Measurements from ENCODE around the gene JMJD8. TPM values are rescaled to one million over a fixed set of nuclear protein-coding genes. Genes with fewer than 3 reads are reported as not detected.

The JMJD8 gene
- total and polyA plus RNA-seq, 2 donors (not counting 1 experiment from before 2014, with no cell fraction given), result 23.8 to 31.5 TPM

DNA sequence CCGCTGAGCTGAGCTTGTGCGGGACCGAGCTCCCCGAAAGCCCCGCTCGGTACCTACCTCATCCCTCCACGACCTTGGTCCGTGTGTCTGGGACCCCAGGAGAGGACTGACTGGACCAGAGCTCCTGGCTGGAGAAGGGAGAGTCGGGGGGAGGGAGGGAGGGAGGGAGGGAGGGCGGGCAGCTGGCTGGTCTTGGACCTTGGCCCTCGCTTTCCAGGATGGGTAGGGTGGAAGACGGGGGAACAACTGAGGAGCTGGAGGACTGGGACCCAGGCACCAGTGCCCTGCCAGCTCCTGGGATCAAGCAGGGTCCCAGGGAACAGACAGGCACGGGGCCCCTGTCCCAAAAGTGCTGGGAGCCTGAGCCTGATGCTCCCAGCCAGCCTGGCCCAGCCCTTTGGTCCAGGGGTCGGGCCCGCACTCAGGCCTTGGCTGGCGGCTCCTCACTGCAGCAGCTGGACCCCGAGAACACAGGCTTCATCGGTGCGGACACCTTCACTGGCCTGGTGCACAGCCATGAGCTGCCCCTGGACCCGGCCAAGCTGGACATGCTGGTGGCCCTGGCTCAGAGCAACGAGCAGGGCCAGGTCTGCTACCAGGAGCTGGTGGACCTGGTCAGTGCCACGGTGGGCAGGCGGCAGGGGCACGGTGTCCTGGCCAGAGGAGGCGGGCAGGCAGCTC, 8.1 kb downstream of the JMJD8 start:
- DNase-seq (ENCODE audit: low read depth in 2 of 2), result no peak
- Histone ChIP-seq H3K4me3 (replicated peaks in 1 of 4; ENCODE audit: control extremely low read depth in 1 of 4, insufficient read depth in 1 of 4, low read depth in 3 of 4, low read length in 4 of 4) (peak overlapping the region in 3 of 4 experiments; percentile 15 to 57 (median 25)), H3K27me3 (ENCODE audit: control insufficient read depth, insufficient read depth, low read length) (no peaks in the 10 kb centered on the region), H3K79me2 (ENCODE audit: control insufficient read depth, insufficient read depth, low read length) (peaks cover 4% of the 10 kb centered on the region), H3K9me3 (ENCODE audit: control insufficient read depth, insufficient read depth, low read depth, low read length) (no peaks in the 10 kb centered on the region), H4K20me1 (ENCODE audit: control insufficient read depth, extremely low read depth, insufficient read depth, low read length) (no peaks in the 10 kb centered on the region), H3K27ac (ENCODE audit: insufficient read depth, low read length) (no peak overlapping the region), H3K36me3 (ENCODE audit: control insufficient read depth, insufficient read depth, low read length) (peaks cover 19% of the 10 kb centered on the region), H3K9ac (ENCODE audit: insufficient read depth, low read length) (no peak overlapping the region), H3K4me1 (ENCODE audit: control insufficient read depth, extremely low read depth, insufficient read depth, low read length) (peaks cover 6% of the 10 kb centered on the region), H2AFZ (ENCODE audit: low read length) (no peak overlapping the region), H3K4me2 (ENCODE audit: extremely low read depth, insufficient read depth, low read length) (peak overlapping the region; percentile 71)
- no peak for TF ChIP-seq EZH2 (IDR thresholded peaks at IDR 0.05; ENCODE audit: low read length, missing control alignments)
- TF ChIP-seq CTCF (conservative IDR thresholded peaks at IDR 0.05 in 1 of 2, IDR thresholded peaks at IDR 0.05 in 1 of 2; ENCODE audit: low read depth in 1 of 2, low read length in 2 of 2), result no peak

DNA sequence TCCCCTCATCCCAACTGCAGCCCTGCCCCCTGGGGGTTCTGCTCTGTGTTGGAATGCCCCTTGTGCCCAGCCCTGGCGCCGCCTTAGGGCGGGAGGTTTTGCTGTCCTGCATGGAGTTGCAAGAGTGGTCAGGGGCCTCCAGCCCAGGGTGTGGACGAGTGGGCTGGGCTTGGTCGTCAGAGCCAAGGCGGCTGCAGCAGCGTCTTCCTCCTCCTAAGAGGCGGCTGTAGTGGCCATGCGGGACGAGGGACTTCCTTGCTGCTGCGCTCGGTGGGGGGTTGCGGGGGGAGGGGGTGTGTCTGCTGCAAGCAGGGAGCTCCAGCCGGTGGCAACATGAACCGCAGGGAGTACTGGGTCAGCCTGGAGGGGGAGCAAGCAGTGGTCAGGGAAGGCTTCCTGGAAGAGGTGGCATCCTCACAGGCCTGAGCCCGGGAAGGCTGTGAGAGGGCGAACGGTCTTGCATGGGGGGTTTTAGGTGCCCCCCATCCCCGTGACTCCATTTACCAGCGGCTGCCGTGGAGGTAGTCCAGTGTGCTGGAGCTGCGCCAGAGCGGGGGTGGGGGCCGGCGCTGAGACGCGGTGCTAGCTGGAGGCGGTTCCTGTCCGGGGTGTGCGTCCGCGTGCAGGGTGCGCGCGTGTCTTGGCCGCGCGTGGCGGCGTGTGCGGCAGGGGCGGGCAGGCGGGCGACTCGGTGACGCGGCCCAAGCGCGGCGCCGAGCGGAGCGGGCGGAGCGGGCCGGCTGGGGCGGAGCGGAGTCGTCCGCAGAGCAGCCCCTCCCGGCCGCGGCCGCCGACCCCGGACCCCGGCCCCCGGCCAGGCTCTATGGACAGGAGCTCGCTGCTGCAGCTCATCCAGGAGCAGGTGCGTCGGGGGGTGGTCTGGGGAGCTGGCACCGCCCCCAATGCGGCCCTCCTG, 8.9 kb downstream of the JMJD8 start, which contains the start of gene RHBDL1:
TSS of gene RHBDL1 (plus strand) at position 704 of the 916 bp plus-strand sequence. CDS start at position 824, 120 bp downstream.
- no peaks in the 10 kb centered on the region for H3K27me3 ChIP-seq (ENCODE audit: control insufficient read depth, insufficient read depth, low read length)
- TF ChIP-seq EZH2 (IDR thresholded peaks at IDR 0.05; ENCODE audit: low read length, missing control alignments), result no peak
- TF ChIP-seq CTCF (conservative IDR thresholded peaks at IDR 0.05 in 1 of 2, IDR thresholded peaks at IDR 0.05 in 1 of 2; ENCODE audit: low read depth in 1 of 2, low read length in 2 of 2), result no peak
- H3K4me2 ChIP-seq (ENCODE audit: extremely low read depth, insufficient read depth, low read length), result peak within 1 kb of the TSS; percentile 71
- peaks cover 5% of the 10 kb centered on the region for H3K4me1 ChIP-seq (ENCODE audit: control insufficient read depth, extremely low read depth, insufficient read depth, low read length)
- H3K9me3 ChIP-seq (ENCODE audit: control insufficient read depth, insufficient read depth, low read depth, low read length), result no peaks in the 10 kb centered on the region
- peak; percentile 51 to 52 for DNase-seq (ENCODE audit: low read depth in 2 of 2)
- peak within 1 kb of the TSS; percentile 20 to 57 (median 23) for H3K4me3 ChIP-seq (replicated peaks in 1 of 4; ENCODE audit: control extremely low read depth in 1 of 4, insufficient read depth in 1 of 4, low read depth in 3 of 4, low read length in 4 of 4)
- H4K20me1 ChIP-seq (ENCODE audit: control insufficient read depth, extremely low read depth, insufficient read depth, low read length), result no peaks in the 10 kb centered on the region
- peaks cover 2% of the 10 kb centered on the region for H3K79me2 ChIP-seq (ENCODE audit: control insufficient read depth, insufficient read depth, low read length)
- H3K9ac ChIP-seq (ENCODE audit: insufficient read depth, low read length), result no peak within 1 kb of the TSS
- peaks cover 27% of the 10 kb centered on the region for H3K36me3 ChIP-seq (ENCODE audit: control insufficient read depth, insufficient read depth, low read length)
- no peak within 1 kb of the TSS for H3K27ac ChIP-seq (ENCODE audit: insufficient read depth, low read length)
- no peak within 1 kb of the TSS for H2AFZ ChIP-seq (ENCODE audit: low read length)

DNA sequence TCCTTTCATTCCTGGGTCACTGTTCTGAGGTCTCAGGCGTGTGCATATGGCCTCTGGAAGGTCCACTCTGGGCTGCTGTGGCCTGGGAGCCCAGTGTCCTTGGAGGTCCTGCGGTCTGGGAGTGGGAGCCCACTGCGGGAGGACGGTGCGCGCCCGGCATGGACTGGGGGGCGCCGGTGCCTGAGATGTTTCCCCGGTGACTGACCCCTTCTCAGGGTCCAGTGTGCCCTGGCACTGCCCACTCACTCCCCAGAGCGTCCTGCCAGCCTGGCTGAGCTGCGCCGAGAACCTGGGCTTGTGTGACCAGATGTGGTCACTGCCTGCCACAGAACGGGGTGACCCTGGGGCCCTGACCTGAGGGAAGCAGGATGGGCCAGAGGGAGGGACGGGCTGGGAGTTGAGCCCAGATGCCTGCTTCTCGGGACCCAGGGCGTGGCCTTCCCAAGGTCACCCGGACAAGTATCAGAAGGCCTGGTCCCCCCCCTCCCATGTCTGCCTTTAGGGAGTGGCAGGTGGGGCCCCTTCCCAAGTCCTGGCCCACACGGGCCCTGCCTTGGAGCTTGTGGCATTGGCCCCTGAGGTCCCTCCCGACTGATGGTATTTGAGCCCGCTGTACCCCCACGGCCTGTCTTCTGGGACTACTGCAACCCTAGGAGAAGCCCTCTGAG, 9.8 kb downstream of the JMJD8 start:
- Histone ChIP-seq H3K4me3 (replicated peaks in 1 of 4; ENCODE audit: control extremely low read depth in 1 of 4, insufficient read depth in 1 of 4, low read depth in 3 of 4, low read length in 4 of 4) (no peak overlapping the region), H3K36me3 (ENCODE audit: control insufficient read depth, insufficient read depth, low read length) (peaks cover 35% of the 10 kb centered on the region), H4K20me1 (ENCODE audit: control insufficient read depth, extremely low read depth, insufficient read depth, low read length) (no peaks in the 10 kb centered on the region), H3K9me3 (ENCODE audit: control insufficient read depth, insufficient read depth, low read depth, low read length) (no peaks in the 10 kb centered on the region), H2AFZ (ENCODE audit: low read length) (no peak overlapping the region), H3K79me2 (ENCODE audit: control insufficient read depth, insufficient read depth, low read length) (peaks cover 9% of the 10 kb centered on the region), H3K4me2 (ENCODE audit: extremely low read depth, insufficient read depth, low read length) (no peak overlapping the region), H3K9ac (ENCODE audit: insufficient read depth, low read length) (no peak overlapping the region), H3K27ac (ENCODE audit: insufficient read depth, low read length) (no peak overlapping the region), H3K4me1 (ENCODE audit: control insufficient read depth, extremely low read depth, insufficient read depth, low read length) (peaks cover 6% of the 10 kb centered on the region), H3K27me3 (ENCODE audit: control insufficient read depth, insufficient read depth, low read length) (no peaks in the 10 kb centered on the region)
- DNase-seq (ENCODE audit: low read depth in 2 of 2), result no peak
- no peak for TF ChIP-seq CTCF (conservative IDR thresholded peaks at IDR 0.05 in 1 of 2, IDR thresholded peaks at IDR 0.05 in 1 of 2; ENCODE audit: low read depth in 1 of 2, low read length in 2 of 2)
- no peak for TF ChIP-seq EZH2 (IDR thresholded peaks at IDR 0.05; ENCODE audit: low read length, missing control alignments)
